H1 (cell line): ENCODE data around the gene MRTFB. TPM values are rescaled to one million over a fixed set of nuclear protein-coding genes. Genes with fewer than 3 reads are reported as not detected.

Experiments
- CTCF ChIA-PET: fragments of 300-600 bp; sonication (Branson Sonifier 250); formaldehyde crosslinking; loops from one replicate; lab custom pipeline; 2021; ENCODE audit not compliant: partially characterized antibody; lab: Charles Lee
- POLR2A ChIA-PET: fragments of 300-600 bp; sonication (Branson Sonifier 250); formaldehyde crosslinking; loops from one replicate; lab custom pipeline; 2021; ENCODE audit warnings: inconsistent platforms; ENCODE audit not compliant: partially characterized antibody; lab: Charles Lee
- DNase-seq, 2 experiments: peaks; one replicate each; pipeline versions ENCODE4 v3.0.0 to v3.0.0-alpha.2; 2010 to 2022; ENCODE audit warnings: low spot score in 2 of 2, low read depth in 1 of 2, mixed read lengths in 1 of 2
- FAIRE-seq: peaks from 2 replicates; lab custom pipeline; 2011; peaks lifted over from hg19 to GRCh38; lab: Jason Lieb, UNC
- H2AFZ ChIP-seq: 2 replicates; pipeline ENCODE4 v1.8.1; 2012; ENCODE audit warnings: low read length, inconsistent platforms
- H2AK5ac ChIP-seq: 2 replicates; pipeline ENCODE4 v1.6.1; 2013; ENCODE audit warnings: low read depth, low read length
- H2BK120ac ChIP-seq: replicated peaks from 2 replicates; pipeline ENCODE3; 2013; ENCODE audit warnings: low read depth, low read length, inconsistent platforms
- H2BK12ac ChIP-seq: 2 replicates; pipeline ENCODE4 v1.6.1; 2013; ENCODE audit warnings: low read depth, low read length
- H2BK15ac ChIP-seq: 2 replicates; pipeline ENCODE4 v1.6.1; 2013; ENCODE audit warnings: low read length
- H2BK20ac ChIP-seq: 2 replicates; pipeline ENCODE4 v1.6.1; 2013; ENCODE audit warnings: low read length
- H2BK5ac ChIP-seq: 2 replicates; pipeline ENCODE4 v1.6.1; 2013; ENCODE audit warnings: low read depth, low read length
- H3K14ac ChIP-seq: 2 replicates; pipeline ENCODE4 v1.6.1; 2013; ENCODE audit warnings: inconsistent platforms; ENCODE audit not compliant: insufficient read length
- H3K18ac ChIP-seq: 2 replicates; pipeline ENCODE4 v1.6.1; 2013; ENCODE audit warnings: low read length; ENCODE audit errors: extremely low read depth
- H3K23ac ChIP-seq: 2 replicates; pipeline ENCODE4 v1.6.1; 2013; ENCODE audit warnings: inconsistent platforms; ENCODE audit not compliant: insufficient read length
- H3K23me2 ChIP-seq: 2 replicates; pipeline ENCODE4 v1.6.1; 2013; ENCODE audit warnings: low read depth, low read length
- H3K27ac ChIP-seq: 2 replicates; pipeline ENCODE4 v1.6.1; 2011; ENCODE audit warnings: low read depth, low read length, inconsistent platforms
- H3K27me3 ChIP-seq, 4 experiments: replicated peaks in 1 of 4; 1 replicate in 1 of 4; 2 replicates in 3 of 4; pipeline versions ENCODE4 v1.6.1 to v1.8.1; 2011 to 2013; ENCODE audit warnings: low read length in 3 of 4, mild to moderate bottlenecking in 3 of 4, inconsistent platforms in 2 of 4, mixed read lengths in 2 of 4, moderate library complexity in 1 of 4; ENCODE audit not compliant: control insufficient read depth in 3 of 4, insufficient read depth in 3 of 4; ENCODE audit errors: extremely low read depth in 1 of 4
- H3K36me3 ChIP-seq, 4 experiments: 2 replicates each; pipeline versions ENCODE4 v1.6.1 to v1.8.1; 2011 to 2013; ENCODE audit warnings: mild to moderate bottlenecking in 4 of 4, low read length in 3 of 4, moderate library complexity in 2 of 4, control low read depth in 1 of 4, inconsistent platforms in 1 of 4; ENCODE audit not compliant: insufficient read depth in 4 of 4, control insufficient read depth in 2 of 4
- H3K4ac ChIP-seq: replicated peaks from 2 replicates; pipeline ENCODE3; 2013; ENCODE audit warnings: low read length, low read depth, mixed read lengths, inconsistent platforms; ENCODE audit not compliant: insufficient read length
- H3K4me1 ChIP-seq, 4 experiments: replicated peaks in 1 of 4; 1 replicate in 1 of 4; 2 replicates in 3 of 4; pipeline versions ENCODE4 v1.6.1 to v1.8.1; 2011 to 2013; ENCODE audit warnings: low read length in 3 of 4, inconsistent platforms in 2 of 4, mixed read lengths in 1 of 4; ENCODE audit not compliant: insufficient read depth in 4 of 4, control insufficient read depth in 3 of 4
- H3K4me2 ChIP-seq, 2 experiments: 2 replicates each; pipeline versions ENCODE4 v1.6.1 to v1.8.1; 2011 to 2013; ENCODE audit warnings: low read depth in 2 of 2, low read length in 2 of 2, control low read depth in 1 of 2, inconsistent platforms in 1 of 2, mild to moderate bottlenecking in 1 of 2; ENCODE audit not compliant: insufficient read depth in 1 of 2
- H3K4me3 ChIP-seq, 4 experiments: fragments of 200-600, 300-600 bp in 1 of 4; sonication (generic), shearing (Covaris generic), sonication (Bioruptor Twin) in 1 of 4; 2 replicates each; pipeline versions ENCODE4 v1.5.1 to v1.8.1; 2011 to 2016; ENCODE audit warnings: low read length in 4 of 4, low read depth in 3 of 4, control low read depth in 2 of 4, inconsistent platforms in 2 of 4, mild to moderate bottlenecking in 2 of 4, mixed read lengths in 1 of 4, moderate library complexity in 1 of 4; ENCODE audit not compliant: insufficient read depth in 2 of 4; ENCODE audit errors: extremely low read depth in 1 of 4
- H3K56ac ChIP-seq: replicated peaks from 2 replicates; pipeline ENCODE3; 2013; ENCODE audit warnings: low read depth, mild to moderate bottlenecking, mixed read lengths, low read length, inconsistent platforms; ENCODE audit not compliant: insufficient read length
- H3K79me1 ChIP-seq: 2 replicates; pipeline ENCODE4 v1.6.1; 2013; ENCODE audit warnings: low read depth, low read length, control low read depth
- H3K79me2 ChIP-seq, 2 experiments: 2 replicates each; pipeline versions ENCODE4 v1.6.1 to v1.8.1; 2012 to 2013; ENCODE audit warnings: low read length in 2 of 2, mild to moderate bottlenecking in 2 of 2, inconsistent platforms in 1 of 2; ENCODE audit not compliant: insufficient read depth in 2 of 2, control insufficient read depth in 1 of 2
- H3K9ac ChIP-seq, 4 experiments: replicated peaks in 1 of 4; 1 replicate in 1 of 4; 2 replicates in 3 of 4; pipeline versions ENCODE4 v1.6.1 to v1.8.1; 2011 to 2013; ENCODE audit warnings: low read depth in 3 of 4, low read length in 3 of 4, control low read depth in 2 of 4, mild to moderate bottlenecking in 2 of 4, moderate library complexity in 2 of 4, inconsistent platforms in 1 of 4; ENCODE audit errors: extremely low read depth in 1 of 4
- H3K9me3 ChIP-seq, 2 experiments: 2 replicates each; pipeline versions ENCODE4 v1.6.1 to v1.8.1; 2012 to 2013; ENCODE audit warnings: mild to moderate bottlenecking in 2 of 2, moderate library complexity in 2 of 2, control low read depth in 1 of 2, inconsistent platforms in 1 of 2, low read depth in 1 of 2, low read length in 1 of 2, mixed read lengths in 1 of 2; ENCODE audit not compliant: insufficient read depth in 2 of 2
- H4K20me1 ChIP-seq, 2 experiments: replicated peaks in 1 of 2; 2 replicates each; pipeline versions ENCODE3 to v1.8.1; 2011 to 2013; ENCODE audit warnings: inconsistent platforms in 2 of 2, low read length in 2 of 2, mild to moderate bottlenecking in 1 of 2; ENCODE audit not compliant: insufficient read depth in 2 of 2, control insufficient read depth in 1 of 2
- H4K5ac ChIP-seq: 2 replicates; pipeline ENCODE4 v1.6.1; 2013; ENCODE audit warnings: low read length, low read depth, mixed read lengths, inconsistent platforms; ENCODE audit not compliant: insufficient read length
- H4K8ac ChIP-seq: 2 replicates; pipeline ENCODE4 v1.8.0; 2013; ENCODE audit warnings: mild to moderate bottlenecking, moderate library complexity, low read length, inconsistent platforms; ENCODE audit not compliant: insufficient read depth; ENCODE audit errors: extremely low read depth
- H4K91ac ChIP-seq: replicated peaks from 2 replicates; pipeline ENCODE3; 2013; ENCODE audit warnings: low read length, mixed read lengths, inconsistent platforms; ENCODE audit not compliant: insufficient read length
- CBX5 ChIP-seq: fragments of 300-800, 300-1000 bp; sonication (generic); IDR thresholded peaks from 2 replicates; pipeline ENCODE4 v1.7.1; 2016; ENCODE audit warnings: antibody characterized with exemption, low read length, low read depth
- CBX8 ChIP-seq: fragments of 300-800, 300-1000 bp; sonication (generic); IDR thresholded peaks from 2 replicates; pipeline ENCODE4 v1.7.1; 2016; ENCODE audit warnings: low read depth, low read length, borderline replicate concordance
- CREB1 ChIP-seq: IDR thresholded peaks from 2 replicates; pipeline ENCODE4 v1.6.1; 2012; ENCODE audit warnings: inconsistent platforms
- HDAC2 ChIP-seq, 2 experiments: fragments of 300-600 bp in 1 of 2; sonication (generic) in 1 of 2; IDR thresholded peaks; 2 replicates each; pipeline ENCODE4 v1.6.1; 2011 to 2012; ENCODE audit warnings: low read depth in 2 of 2, low read length in 2 of 2, mild to moderate bottlenecking in 2 of 2, moderate library complexity in 2 of 2, borderline replicate concordance in 1 of 2, inconsistent platforms in 1 of 2
- HDAC6 ChIP-seq: IDR thresholded peaks from one replicate; pipeline ENCODE4 v1.7.1; 2012; ENCODE audit warnings: low read depth, mild to moderate bottlenecking, inconsistent platforms, low read length, moderate library complexity
- KDM4A ChIP-seq: IDR thresholded peaks from one replicate; pipeline ENCODE4 v1.7.1; 2012; ENCODE audit warnings: low read depth, mild to moderate bottlenecking, moderate library complexity, low read length, inconsistent platforms; ENCODE audit not compliant: severe bottlenecking
- NRF1 ChIP-seq: IDR thresholded peaks from 2 replicates; pipeline ENCODE4 v1.6.1; 2011; ENCODE audit warnings: mild to moderate bottlenecking, low read depth, low read length, improper control_type of control experiment
- RBBP5 ChIP-seq: IDR thresholded peaks from 2 replicates; pipeline ENCODE4 v1.7.1; 2012; ENCODE audit warnings: low read depth, mild to moderate bottlenecking, inconsistent platforms, low read length, moderate library complexity, borderline replicate concordance
- SIN3A ChIP-seq, 2 experiments: IDR thresholded peaks in 1 of 2; conservative IDR thresholded peaks in 1 of 2; 2 replicates each; pipeline ENCODE4 v1.6.1; 2011 to 2012; ENCODE audit warnings: low read length in 2 of 2, improper control_type of control experiment in 1 of 2, low read depth in 1 of 2, mild to moderate bottlenecking in 1 of 2
- SP2 ChIP-seq: IDR thresholded peaks from 2 replicates; pipeline ENCODE4 v1.6.1; 2012; ENCODE audit warnings: mild to moderate bottlenecking, low read length, inconsistent platforms
- TAF1 ChIP-seq: IDR thresholded peaks from 2 replicates; pipeline ENCODE4 v1.6.1; 2011; ENCODE audit warnings: mild to moderate bottlenecking, low read depth, low read length
- WGBS, 2 experiments: shearing (Covaris generic) in 1 of 2; methylation state at CpG; one replicate each; pipeline versions ENCODE4 v1.1.6 to v1.1.7; 2013 to 2015; ENCODE audit warnings: low lambda C conversion rate in 2 of 2, mixed read lengths in 2 of 2, inconsistent platforms in 1 of 2, low coverage in 1 of 2, missing lambda C conversion rate in 1 of 2; ENCODE audit not compliant: insufficient replicate concordance in 2 of 2, insufficient coverage in 1 of 2, insufficient read length in 1 of 2; ENCODE audit errors: extremely low coverage in 1 of 2, missing lambda C conversion rate in 1 of 2; 5-methylcytosine and 5-hydroxymethylcytosine counted together
- polyA plus RNA-seq, 7 experiments: library from polyadenylated mRNA; depleted of rRNA in 3 of 7; stranded (reverse) in 5 of 7; unstranded in 2 of 7; fragments of >200 nt in 5 of 7; fragments of 200-250 nt in 2 of 7; gene quantifications; 1 replicate in 5 of 7; 2 replicates in 1 of 7; 4 replicates in 1 of 7; pipeline versions ENCODE4 v1.2.1 to v1.2.3, GENCODE V29; 2011 to 2013; ENCODE audit warnings: missing spikeins in 2 of 7, mixed read lengths in 2 of 7
- total RNA-seq: library from RNA; stranded (reverse); fragmentation: NEBNext Ultra II Directional; extraction: Animal tissue kit (Norgen Biotek cat#: 25700); gene quantifications from 2 replicates; pipeline ENCODE4 v1.2.1, GENCODE V29; 2021

MRTFB gene
- total and polyA plus RNA-seq, 2 of the 8 experiments (the other 6 are each of a cell fraction or from before 2014, with no cell fraction given) = 13.5 to 34.9 TPM

GRCh38 chr16:14121872-14122271, 50.8 kb downstream of the MRTFB start:
- 93% methylated on average over 3 of the region's 3 CpGs; no CpG with 5 or more reads in 1 of the 2 experiments for WGBS, 2 experiments
- Histone ChIP-seq H2BK15ac (no peak overlapping the region), H3K56ac (no peak overlapping the region), H3K4me2 (no peak overlapping the region), H3K36me3 (no peaks in the 10 kb centered on the region), H2BK12ac (no peak overlapping the region), H3K79me1 (peaks cover 3% of the 10 kb centered on the region), H3K14ac (no peak overlapping the region), H3K79me2 (peaks cover 0 to 63% of the 10 kb centered on the region in 2 experiments; a peak in 2 of 4 replicates), H3K18ac (no peak overlapping the region), H3K9ac (no peak overlapping the region), H3K4ac (no peak overlapping the region), H2BK5ac (no peak overlapping the region), H3K27me3 (no peaks in the 10 kb centered on the region; a peak in 1 of 7 replicates), H3K4me1 (peaks cover 2 to 8% (median 3%) of the 10 kb centered on the region in 4 experiments; a peak in 6 of 7 replicates), H4K5ac (no peak overlapping the region), H4K8ac (no peak overlapping the region), H3K23me2 (no peaks in the 10 kb centered on the region), H2AK5ac (no peak overlapping the region), H3K23ac (no peak overlapping the region), H2BK20ac (no peak overlapping the region), H4K20me1 (peaks cover 2 to 12% of the 10 kb centered on the region in 2 experiments), H4K91ac (no peak overlapping the region), H3K4me3 (no peak overlapping the region), H2AFZ (no peak overlapping the region), H3K27ac (no peak overlapping the region), H2BK120ac (no peak overlapping the region), H3K9me3 (no peaks in the 10 kb centered on the region)
- CTCF ChIA-PET = no interaction called here
- POLR2A ChIA-PET = interaction anchor here (1.4 kb wide), 2 partner anchors 10 to 12 kb away, joined by 3 to 5 read pairs; no protein-coding TSS in a partner anchor
- DNase-seq = no peak
- FAIRE-seq = no peak
- TF ChIP-seq NRF1 (no peak), CREB1 (no peak), SIN3A (conservative IDR thresholded peaks at IDR 0.05 in 1 of 2, IDR thresholded peaks at IDR 0.05 in 1 of 2; ENCODE audit: low read depth in 1 of 2, low read length in 2 of 2) (no peak), TAF1 (no peak), RBBP5 (no peak), CBX5 (no peak), SP2 (no peak), CBX8 (no peak), HDAC6 (no peak), HDAC2 (IDR thresholded peaks at IDR 0.05; ENCODE audit: borderline replicate concordance in 1 of 2, low read depth in 2 of 2, low read length in 2 of 2) (no peak), KDM4A (no peak)
